PC-9 (cell line): ENCODE data around the gene IVL. TPM values are rescaled to one million over a fixed set of nuclear protein-coding genes. Genes with fewer than 3 reads are reported as not detected.
A peak's percentile ranks its signal among the peaks of the same experiment; 100 is the strongest.

ENCODE experiments used
- BruUV-seq: library from RNA; stranded (reverse); fragments of 400-500 nt; replicated peaks from 2 replicates; lab custom pipeline; 2021; lab: Mats Ljungman, UMichigan
- CTCF ChIA-PET: fragments of 300-600 bp; sonication (Branson Sonifier 250); formaldehyde crosslinking; loops from one replicate; lab custom pipeline; 2022; ENCODE audit warnings: antibody characterized with exemption; lab: Charles Lee
- POLR2A ChIA-PET: fragments of 300-600 bp; sonication (Branson Sonifier 250); formaldehyde crosslinking; loops from one replicate; lab custom pipeline; 2022; ENCODE audit warnings: antibody characterized with exemption; ENCODE audit not compliant: unreplicated experiment; lab: Charles Lee
- DNase-seq, 2 experiments: peaks; one replicate each; pipeline versions ENCODE4 v3.0.0 to v3.0.0-alpha.2; 2015 to 2022; ENCODE audit warnings: mixed read lengths in 1 of 2
- H2AFZ ChIP-seq: fragments of 200-600 bp; sonication (generic); 2 replicates; pipeline ENCODE4 v1.8.1; 2017; ENCODE audit warnings: antibody characterized with exemption
- H3F3A ChIP-seq: fragments of 200-600 bp; sonication (generic); 2 replicates; pipeline ENCODE4 v1.8.1; 2017; ENCODE audit warnings: antibody characterized with exemption, mild to moderate bottlenecking, low read depth; ENCODE audit not compliant: insufficient read depth
- H3K27ac ChIP-seq: fragments of 200-600 bp; sonication (generic); 2 replicates; pipeline ENCODE4 v1.6.1; 2016; ENCODE audit warnings: mixed run types
- H3K27me3 ChIP-seq: fragments of 200-600 bp; sonication (generic); 2 replicates; pipeline ENCODE4 v1.6.1; 2016; ENCODE audit warnings: low read depth, mixed run types; ENCODE audit not compliant: insufficient read depth
- H3K36me3 ChIP-seq: fragments of 200-600 bp; sonication (generic); 2 replicates; pipeline ENCODE4 v1.6.1; 2016; ENCODE audit warnings: low read depth, mixed run types
- H3K4me1 ChIP-seq: fragments of 200-600 bp; sonication (generic); replicated peaks from 2 replicates; pipeline ENCODE4 v1.6.1; 2016; ENCODE audit warnings: mixed run types; ENCODE audit not compliant: insufficient read depth
- H3K4me2 ChIP-seq: fragments of 200-600 bp; sonication (generic); 2 replicates; pipeline ENCODE4 v1.6.1; 2017; ENCODE audit warnings: mixed run types
- H3K4me3 ChIP-seq: fragments of 200-600 bp; sonication (generic); 2 replicates; pipeline ENCODE4 v1.6.1; 2016; ENCODE audit warnings: mixed run types
- H3K79me2 ChIP-seq: fragments of 200-600 bp; sonication (generic); 2 replicates; pipeline ENCODE4 v1.6.1; 2017; ENCODE audit warnings: low read depth, mixed run types
- H3K9me2 ChIP-seq: fragments of 200-600 bp; sonication (generic); 2 replicates; pipeline ENCODE4 v1.8.1; 2017; ENCODE audit warnings: mild to moderate bottlenecking; ENCODE audit not compliant: insufficient read depth
- H3K9me3 ChIP-seq: fragments of 200-600 bp; sonication (generic); 2 replicates; pipeline ENCODE4 v1.8.1; 2016; ENCODE audit warnings: low read depth; ENCODE audit not compliant: insufficient read depth
- H4K20me1 ChIP-seq: fragments of 200-600 bp; sonication (generic); 2 replicates; pipeline ENCODE4 v1.8.1; 2017; ENCODE audit not compliant: insufficient read depth
- EZH2 ChIP-seq: fragments of 200-600 bp; sonication (generic); IDR thresholded peaks from 2 replicates; pipeline ENCODE4 v1.8.0; 2017; ENCODE audit warnings: antibody characterized with exemption, low read depth
- intact Hi-C: fragments of 100-400 bp; cut with micrococcal nuclease; formaldehyde crosslinking; loops from one replicate; pipeline ENCODE4 v1.10.0; 2022; ENCODE audit not compliant: unreplicated experiment
- total RNA-seq: library from RNA; stranded (reverse); gene quantifications from 2 replicates; pipeline ENCODE4 v1.2.3, GENCODE V29; 2021
- TF ChIP-seq, protein P1 (sequence below): fragments of 200-600 bp; sonication (generic); conservative IDR thresholded peaks from 2 replicates; pipeline ENCODE4 v1.6.1; 2017; ENCODE audit warnings: mixed run types, antibody characterized with exemption, mild to moderate bottlenecking, moderate library complexity

Gene IVL
- total RNA-seq, 1 experiment from 2014 or later, result not detected

DNA sequence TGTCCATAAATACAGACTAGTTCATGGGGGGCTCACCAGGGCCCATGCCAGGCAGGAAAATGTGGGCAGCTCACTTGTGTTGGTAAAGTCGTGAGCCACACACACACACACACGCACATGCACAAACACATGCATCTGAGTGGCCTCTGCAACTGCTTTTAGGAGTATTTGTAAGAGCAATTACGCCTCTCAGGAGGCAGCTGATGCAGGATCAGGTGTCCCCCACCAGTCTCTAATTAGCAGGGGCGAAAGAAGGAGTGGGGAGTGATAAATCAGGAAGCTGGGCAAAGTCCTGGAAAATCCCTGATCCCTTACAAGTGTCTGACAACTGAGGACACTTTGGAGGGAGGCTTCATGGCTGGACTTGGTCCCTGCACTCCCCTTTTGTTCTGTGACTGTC is 5.7 kb upstream of the IVL start:
- POLR2A ChIA-PET, result no interaction called here
- Histone ChIP-seq H2AFZ (no peak overlapping the region), H3K9me2 (no peaks in the 10 kb centered on the region), H3K27me3 (no peaks in the 10 kb centered on the region), H3K36me3 (no peaks in the 10 kb centered on the region), H4K20me1 (no peaks in the 10 kb centered on the region), H3K9me3 (no peaks in the 10 kb centered on the region), H3K4me1 (peaks cover 25% of the 10 kb centered on the region), H3K27ac (no peak overlapping the region), H3F3A (peaks cover 12% of the 10 kb centered on the region; the same call in 1 of the 2 replicates), H3K4me2 (no peak overlapping the region), H3K4me3 (no peak overlapping the region), H3K79me2 (no peaks in the 10 kb centered on the region)
- no peak for DNase-seq
- TF ChIP-seq, protein P1, sequence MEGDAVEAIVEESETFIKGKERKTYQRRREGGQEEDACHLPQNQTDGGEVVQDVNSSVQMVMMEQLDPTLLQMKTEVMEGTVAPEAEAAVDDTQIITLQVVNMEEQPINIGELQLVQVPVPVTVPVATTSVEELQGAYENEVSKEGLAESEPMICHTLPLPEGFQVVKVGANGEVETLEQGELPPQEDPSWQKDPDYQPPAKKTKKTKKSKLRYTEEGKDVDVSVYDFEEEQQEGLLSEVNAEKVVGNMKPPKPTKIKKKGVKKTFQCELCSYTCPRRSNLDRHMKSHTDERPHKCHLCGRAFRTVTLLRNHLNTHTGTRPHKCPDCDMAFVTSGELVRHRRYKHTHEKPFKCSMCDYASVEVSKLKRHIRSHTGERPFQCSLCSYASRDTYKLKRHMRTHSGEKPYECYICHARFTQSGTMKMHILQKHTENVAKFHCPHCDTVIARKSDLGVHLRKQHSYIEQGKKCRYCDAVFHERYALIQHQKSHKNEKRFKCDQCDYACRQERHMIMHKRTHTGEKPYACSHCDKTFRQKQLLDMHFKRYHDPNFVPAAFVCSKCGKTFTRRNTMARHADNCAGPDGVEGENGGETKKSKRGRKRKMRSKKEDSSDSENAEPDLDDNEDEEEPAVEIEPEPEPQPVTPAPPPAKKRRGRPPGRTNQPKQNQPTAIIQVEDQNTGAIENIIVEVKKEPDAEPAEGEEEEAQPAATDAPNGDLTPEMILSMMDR, result no peak
- no peak for TF ChIP-seq EZH2
- BruUV-seq, result no TSS peak
- CTCF ChIA-PET, result no interaction called here
- intact Hi-C loops, result loop anchor here (10.0 kb wide), 1 partner anchor 918 kb away; no protein-coding TSS in a partner anchor

- H3K4me2 ChIP-seq, result no peak overlapping the region
- no peaks in the 10 kb centered on the region for H3K9me3 ChIP-seq
- intact Hi-C loops, result loop anchor here (5.0 to 10.0 kb wide), 3 partner anchors 33 to 920 kb away; partner anchors contain the start of gene SPRR1A
- H3K4me1 ChIP-seq, result peaks cover 44% of the 10 kb centered on the region
- no peaks in the 10 kb centered on the region for H3K79me2 ChIP-seq
- TF ChIP-seq, protein P1, result no peak
- TF ChIP-seq EZH2, result no peak
- no peaks in the 10 kb centered on the region for H3K9me2 ChIP-seq
- peaks cover 22% of the 10 kb centered on the region for H3F3A ChIP-seq
- H2AFZ ChIP-seq, result no peak overlapping the region
- H4K20me1 ChIP-seq, result no peaks in the 10 kb centered on the region
- BruUV-seq, result no TSS peak
- no peaks in the 10 kb centered on the region for H3K27me3 ChIP-seq
- peak overlapping the region; percentile 72; the same call in 1 of the 2 replicates for H3K27ac ChIP-seq
- POLR2A ChIA-PET, result no interaction called here
- CTCF ChIA-PET, result no interaction called here
- no peak for DNase-seq
- no peaks in the 10 kb centered on the region for H3K36me3 ChIP-seq
- no peak overlapping the region for H3K4me3 ChIP-seq
These were observed 3.5 kb upstream of the IVL start for GRCh38 chr1:152904688-152905440.

- no peaks in the 10 kb centered on the region for H3K79me2 ChIP-seq
- DNase-seq, result peak; percentile 73 to 97
- H3F3A ChIP-seq, result peaks cover 22% of the 10 kb centered on the region
- no peak overlapping the region for H3K4me3 ChIP-seq
- peak overlapping the region; percentile 40 for H3K4me2 ChIP-seq
- H3K36me3 ChIP-seq, result no peaks in the 10 kb centered on the region
- CTCF ChIA-PET, result interaction anchor here (1.2 kb wide), 1 partner anchor 287 kb away, joined by 4 read pairs; no protein-coding TSS in a partner anchor
- peak overlapping the region; percentile 72 for H3K27ac ChIP-seq
- 0 out of 2 replicates have a peak overlapping the region, but pooled peaks have one; percentile 57 for H2AFZ ChIP-seq
- H3K4me1 ChIP-seq, result peaks cover 44% of the 10 kb centered on the region
- intact Hi-C loops, result loop anchor here (1.0 to 10.0 kb wide), 4 partner anchors 34 to 921 kb away; partner anchors contain the start of gene SPRR1A
- H3K27me3 ChIP-seq, result no peaks in the 10 kb centered on the region
- H4K20me1 ChIP-seq, result no peaks in the 10 kb centered on the region
- H3K9me2 ChIP-seq, result no peaks in the 10 kb centered on the region
- no peak for TF ChIP-seq EZH2
- TF ChIP-seq, protein P1, result no peak
- no TSS peak for BruUV-seq
- no peaks in the 10 kb centered on the region for H3K9me3 ChIP-seq
- POLR2A ChIA-PET, result interaction anchor here (0.5 kb wide), 1 partner anchor 55 kb away, joined by 3 read pairs; no protein-coding TSS in a partner anchor
These were observed 2.3 kb upstream of the IVL start for GRCh38 chr1:152906023-152906565.
